Measurements from ENCODE around the gene KCNK3. TPM values are rescaled to one million over a fixed set of nuclear protein-coding genes. Genes with fewer than 3 reads are reported as not detected.

Gene KCNK3
- total RNA-seq, 1 experiment from 2014 or later, result not detected

DNA sequence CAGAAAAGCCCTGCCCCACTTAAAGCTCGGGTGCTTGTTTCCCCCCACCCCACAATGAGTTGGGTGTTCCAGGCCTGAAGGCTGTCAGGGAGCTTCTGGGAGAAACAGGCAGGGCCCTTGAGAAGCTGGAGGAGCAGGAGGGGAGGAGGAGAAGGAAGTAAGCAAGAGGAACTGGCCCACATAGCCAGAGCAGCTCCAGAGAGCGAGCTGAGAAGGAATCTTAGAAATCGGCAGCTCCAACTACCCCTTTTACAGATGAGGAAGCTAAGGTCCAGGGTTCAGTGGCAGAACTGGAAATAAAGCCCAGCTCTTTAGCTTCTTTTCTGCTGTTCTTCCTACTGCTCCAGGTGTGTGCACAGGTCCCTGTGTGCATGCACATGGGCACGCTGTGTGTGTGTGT is 12.7 kb upstream of the KCNK3 start:
- Mint-ChIP-seq H3K27ac (ENCODE audit: low read depth, unreplicated experiment) (no peak overlapping the region), H3K9me3 (ENCODE audit: unreplicated experiment) (no peaks in the 10 kb centered on the region), H3K4me3 (ENCODE audit: unreplicated experiment) (no peak overlapping the region), H3K4me1 (ENCODE audit: insufficient read depth, unreplicated experiment) (peaks cover 5% of the 10 kb centered on the region), H3K27me3 (ENCODE audit: insufficient read depth, unreplicated experiment) (peaks cover 34% of the 10 kb centered on the region), H3K36me3 (ENCODE audit: insufficient read depth, unreplicated experiment) (no peaks in the 10 kb centered on the region)
- ChIA-PET CTCF (interaction anchor here (0.9 kb wide), 1 partner anchor 263 kb away, joined by 3 read pairs; no protein-coding TSS in a partner anchor), POLR2A (interaction anchor here (0.5 to 1.1 kb wide), 2 partner anchors 9 to 57 kb away, joined by 3 read pairs; no protein-coding TSS in a partner anchor)
- no TSS peak for BruUV-seq (replicated peaks)
- TF ChIP-seq CTCF (IDR thresholded peaks at IDR 0.05; ENCODE audit: unreplicated experiment), result no peak
- intact Hi-C loops (cut with micrococcal nuclease), result no loop called here
- no peak for DNase-seq (ENCODE audit: unreplicated experiment)

- peaks cover 46% of the 10 kb centered on the region for H3K27me3 Mint-ChIP-seq (ENCODE audit: insufficient read depth, unreplicated experiment)
- POLR2A ChIA-PET, result no interaction called here
- intact Hi-C loops (cut with micrococcal nuclease), result no loop called here
Measured at GRCh38 chr2:26681656-26682055, 10.9 kb upstream of the KCNK3 start.

GRCh38 chr2:26682155-26682554 is 10.4 kb upstream of the KCNK3 start:
- ChIA-PET POLR2A (no interaction called here), CTCF (no interaction called here)
- no peaks in the 10 kb centered on the region for H3K36me3 Mint-ChIP-seq (ENCODE audit: insufficient read depth, unreplicated experiment)
- no peak overlapping the region for H3K4me3 Mint-ChIP-seq (ENCODE audit: unreplicated experiment)
- no peak for DNase-seq (ENCODE audit: unreplicated experiment)
- intact Hi-C loops (cut with micrococcal nuclease), result no loop called here
- H3K27me3 Mint-ChIP-seq (ENCODE audit: insufficient read depth, unreplicated experiment), result peaks cover 51% of the 10 kb centered on the region
- H3K9me3 Mint-ChIP-seq (ENCODE audit: unreplicated experiment), result no peaks in the 10 kb centered on the region
- H3K27ac Mint-ChIP-seq (ENCODE audit: low read depth, unreplicated experiment), result no peak overlapping the region
- no peak for TF ChIP-seq CTCF (IDR thresholded peaks at IDR 0.05; ENCODE audit: unreplicated experiment)
- H3K4me1 Mint-ChIP-seq (ENCODE audit: insufficient read depth, unreplicated experiment), result peaks cover 5% of the 10 kb centered on the region
- no TSS peak for BruUV-seq (replicated peaks)

More at GRCh38 chr2:26681656-26682055, 10.9 kb upstream of the KCNK3 start:
- Mint-ChIP-seq H3K4me1 (ENCODE audit: insufficient read depth, unreplicated experiment) (peaks cover 5% of the 10 kb centered on the region), H3K9me3 (ENCODE audit: unreplicated experiment) (no peaks in the 10 kb centered on the region), H3K27ac (ENCODE audit: low read depth, unreplicated experiment) (no peak overlapping the region), H3K36me3 (ENCODE audit: insufficient read depth, unreplicated experiment) (no peaks in the 10 kb centered on the region), H3K4me3 (ENCODE audit: unreplicated experiment) (no peak overlapping the region)
- BruUV-seq (replicated peaks), result no TSS peak
- CTCF ChIA-PET, result no interaction called here
- TF ChIP-seq CTCF (IDR thresholded peaks at IDR 0.05; ENCODE audit: unreplicated experiment), result no peak
- no peak for DNase-seq (ENCODE audit: unreplicated experiment)

DNA sequence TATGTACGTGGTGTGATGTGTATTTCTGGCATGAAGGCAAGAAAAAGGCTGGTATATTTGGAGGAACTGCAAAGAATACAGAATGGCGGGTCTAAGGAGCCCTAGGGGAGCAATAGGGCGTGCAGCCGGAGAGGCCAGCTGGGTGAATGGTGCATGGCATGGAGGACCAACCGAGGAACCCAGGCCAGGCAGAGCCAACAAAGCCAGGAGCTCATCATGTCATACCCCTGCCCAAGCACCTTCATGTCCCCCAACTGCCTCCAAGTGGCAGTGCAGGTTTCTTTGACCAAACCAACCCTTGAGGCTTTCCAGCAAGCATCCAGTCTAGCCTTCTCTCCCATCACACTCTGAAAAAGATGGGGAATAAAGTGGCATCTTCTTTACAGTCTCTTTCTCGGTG is 8.9 kb upstream of the KCNK3 start:
- no peak overlapping the region for H3K27ac Mint-ChIP-seq (ENCODE audit: low read depth, unreplicated experiment)
- DNase-seq (ENCODE audit: unreplicated experiment), result no peak
- POLR2A ChIA-PET, result interaction anchor here (1.7 kb wide), 1 partner anchor 17 kb away, joined by 4 read pairs; no protein-coding TSS in a partner anchor
- CTCF ChIA-PET, result interaction anchor here (1.0 to 1.2 kb wide), 2 partner anchors 11 to 63 kb away, joined by 3 read pairs; no protein-coding TSS in a partner anchor
- H3K36me3 Mint-ChIP-seq (ENCODE audit: insufficient read depth, unreplicated experiment), result no peaks in the 10 kb centered on the region
- intact Hi-C loops (cut with micrococcal nuclease), result no loop called here
- no peak for TF ChIP-seq CTCF (IDR thresholded peaks at IDR 0.05; ENCODE audit: unreplicated experiment)
- no peaks in the 10 kb centered on the region for H3K9me3 Mint-ChIP-seq (ENCODE audit: unreplicated experiment)
- H3K4me1 Mint-ChIP-seq (ENCODE audit: insufficient read depth, unreplicated experiment), result no peaks in the 10 kb centered on the region
- no peak overlapping the region for H3K4me3 Mint-ChIP-seq (ENCODE audit: unreplicated experiment)
- BruUV-seq (replicated peaks), result no TSS peak
- peaks cover 56% of the 10 kb centered on the region for H3K27me3 Mint-ChIP-seq (ENCODE audit: insufficient read depth, unreplicated experiment)

All from MCF 10A (cell line).